ENCODE results near the gene CASP3.
"Not testable (repeated sequence)": the region's sequence is repeated elsewhere in the genome, so short reads cannot be mapped to it uniquely, and the experiment has no call there.

Gene CASP3

GRCh38 chr4:184598753-184599491 is 50.3 kb downstream of the CASP3 start:
- no peak for DNase-seq (ENCODE audit: low read depth in 4 of 4, low spot score in 1 of 4)

DNA sequence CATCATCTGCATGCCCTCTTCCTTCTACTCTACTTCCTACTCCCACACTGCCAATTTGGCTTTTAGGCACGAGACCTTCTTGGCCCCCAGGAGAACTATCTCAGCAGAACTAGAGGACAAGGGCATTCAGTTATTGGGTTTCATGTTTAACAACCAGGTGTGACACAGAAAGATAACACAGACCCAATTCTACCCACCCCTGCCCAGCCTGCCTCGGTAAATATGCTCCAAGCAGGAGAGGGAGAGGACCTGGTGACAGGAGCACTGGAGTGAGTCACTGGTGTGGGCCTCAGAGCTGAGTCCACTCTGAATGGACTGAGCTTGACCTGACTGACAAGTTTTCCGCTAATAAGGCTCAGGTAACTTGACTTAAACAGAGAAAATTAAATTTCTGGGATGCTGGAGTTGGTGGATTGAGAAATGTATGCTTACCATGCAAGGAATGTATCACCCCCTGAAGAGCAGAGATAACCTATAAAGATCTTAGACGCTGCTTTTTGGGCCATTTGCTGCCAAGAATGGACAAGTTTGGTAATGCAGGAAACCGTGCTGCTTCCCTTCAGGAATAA is 52.5 kb downstream of the CASP3 start:
- DNase-seq (ENCODE audit: low read depth in 4 of 4, low spot score in 1 of 4), result no peak

DNA sequence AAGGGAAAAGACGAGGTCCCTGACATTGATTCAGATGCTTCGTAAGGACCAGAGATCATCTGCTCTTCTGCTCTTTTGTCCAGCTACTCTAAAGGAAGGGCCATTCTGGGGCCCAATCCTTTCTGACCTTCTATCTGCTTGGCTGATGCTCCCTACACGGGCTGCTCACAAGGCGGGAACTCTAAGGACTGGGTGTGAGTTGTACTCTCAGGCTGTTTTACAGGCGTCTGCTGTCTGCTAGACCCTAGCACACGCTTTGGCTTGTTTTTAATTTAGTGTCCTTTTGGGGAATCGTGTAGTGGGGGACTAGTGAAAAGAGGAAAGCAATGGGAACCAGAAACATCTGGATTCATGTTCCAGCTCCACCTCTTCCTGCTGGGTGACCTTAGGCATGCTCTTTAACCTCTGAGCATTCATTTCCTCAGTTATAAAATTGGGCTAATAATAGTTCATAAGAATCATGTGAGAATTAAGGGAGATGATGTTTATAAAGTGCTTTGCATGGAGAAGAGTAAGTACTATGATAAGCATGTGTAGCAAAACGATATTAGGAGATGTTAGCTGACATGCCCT is 53.1 kb downstream of the CASP3 start:
- no peak for DNase-seq (ENCODE audit: low read depth in 4 of 4, low spot score in 1 of 4)

- DNase-seq (ENCODE audit: low read depth in 4 of 4, low spot score in 1 of 4), result no peak
Measured at GRCh38 chr4:184595430-184595829, 53.8 kb downstream of the CASP3 start.

GRCh38 chr4:184593461-184593860 is 55.8 kb downstream of the CASP3 start:
- no peak for DNase-seq (ENCODE audit: low read depth in 4 of 4, low spot score in 1 of 4)

GRCh38 chr4:184591747-184592270 is 57.4 kb downstream of the CASP3 start:
- not testable (repeated sequence) for DNase-seq (ENCODE audit: low read depth in 4 of 4, low spot score in 1 of 4)

DNA sequence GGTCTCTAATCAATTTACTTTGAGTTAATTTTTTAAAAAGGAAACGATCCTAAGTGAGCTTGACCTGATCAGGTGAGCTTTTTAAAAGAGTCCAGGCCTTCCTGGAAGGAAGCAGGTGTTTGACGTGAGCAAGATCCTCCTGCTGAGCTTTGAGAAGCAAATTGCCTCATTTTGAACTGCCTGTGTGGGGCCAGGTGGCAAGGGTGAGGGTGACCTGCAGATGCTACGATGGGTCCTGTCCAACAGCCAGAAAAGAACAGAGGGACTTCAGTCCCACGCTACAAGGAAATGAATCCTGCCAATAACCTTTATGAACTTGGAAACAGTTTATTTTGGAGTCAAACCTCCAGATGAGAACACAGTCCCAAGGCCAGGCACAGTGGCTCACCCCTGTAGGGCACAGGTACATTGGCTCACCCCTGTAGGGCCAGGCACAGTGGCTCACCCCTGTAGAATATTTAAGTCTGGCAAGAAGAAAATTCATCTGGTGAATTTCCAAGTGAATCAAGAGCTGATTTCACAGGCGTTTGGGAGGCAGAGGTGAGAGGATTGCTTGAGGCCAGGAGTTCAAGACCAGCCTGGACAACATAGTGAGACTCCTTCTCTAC is 58.1 kb downstream of the CASP3 start:
- no peak for DNase-seq (ENCODE audit: low read depth in 4 of 4, low spot score in 1 of 4)

GRCh38 chr4:184590196-184590595 is 59.1 kb downstream of the CASP3 start:
- DNase-seq (ENCODE audit: low read depth in 4 of 4, low spot score in 1 of 4), result no peak

- no peak for DNase-seq (ENCODE audit: low read depth in 4 of 4, low spot score in 1 of 4)
Measured at GRCh38 chr4:184588893-184589292, 60.4 kb downstream of the CASP3 start.

DNA sequence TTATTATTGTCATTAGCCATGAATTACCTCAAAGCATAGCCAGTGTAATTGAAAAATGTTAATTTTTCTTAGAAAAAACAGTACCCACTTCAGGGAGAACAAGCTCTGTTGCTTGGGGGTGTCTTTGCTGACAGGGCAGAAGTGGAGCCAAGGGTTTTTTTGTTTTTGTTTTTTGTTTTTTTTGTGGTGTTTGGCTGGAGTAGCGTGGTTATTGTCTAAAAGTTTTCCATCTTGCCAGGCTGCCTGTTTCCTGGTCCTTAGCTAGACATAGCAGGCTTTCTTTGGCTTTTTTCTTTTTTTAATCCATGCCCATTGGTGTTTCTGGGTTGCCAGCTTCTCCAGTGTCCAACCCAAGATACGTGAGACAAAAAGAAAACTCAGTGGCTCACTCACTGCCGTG is 61.5 kb downstream of the CASP3 start:
- no peak for DNase-seq (ENCODE audit: low read depth in 4 of 4, low spot score in 1 of 4)

DNA sequence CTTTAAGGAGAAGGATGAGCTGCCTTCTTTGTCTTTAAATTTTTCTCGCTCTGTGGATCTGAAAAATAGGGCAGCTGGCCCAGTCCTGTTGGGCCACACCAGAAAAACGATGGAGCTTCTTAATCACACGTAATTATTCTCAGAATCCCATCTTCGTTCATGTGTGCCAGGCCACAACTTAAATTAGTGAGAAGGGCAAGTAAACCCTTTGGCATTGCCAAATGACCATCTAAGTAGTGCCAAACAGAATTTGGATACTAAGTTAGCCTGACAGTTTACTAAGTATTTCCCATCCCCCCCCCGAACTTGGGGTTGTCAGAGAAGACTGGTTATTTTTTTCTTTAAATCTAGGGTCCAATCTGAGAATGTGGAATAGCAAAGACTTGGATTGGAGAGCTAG is 62.0 kb downstream of the CASP3 start:
- DNase-seq (ENCODE audit: low read depth in 4 of 4, low spot score in 1 of 4), result no peak

GRCh38 chr4:184583738-184584502 is 65.3 kb downstream of the CASP3 start:
- no peak for DNase-seq (ENCODE audit: low read depth in 4 of 4, low spot score in 1 of 4)

Data from stimulated activated CD4-positive, alpha-beta T cell treated with anti-CD3 and anti-CD28 coated beads, Interleukin-1b, Interleukin-23, amount 100 ng/mL, for 24 hours (primary cell).